Skeletal muscle tissue (tissue), 4 donors: ENCODE measurements around the gene MRRF. TPM values are rescaled to one million over a fixed set of nuclear protein-coding genes. Genes with fewer than 3 reads are reported as not detected.

Source experiments
- H3K27ac ChIP-seq: one replicate; pipeline ENCODE4 v1.7.0; 2013; ENCODE audit warnings: mild to moderate bottlenecking, low read depth, low read length, inconsistent platforms
- H3K27me3 ChIP-seq, 3 donors: one replicate each; pipeline ENCODE4 v1.7.0; 2013; ENCODE audit warnings: low read length in 3 of 3; ENCODE audit not compliant: control insufficient read depth in 3 of 3, insufficient read depth in 3 of 3
- H3K36me3 ChIP-seq, 3 donors: one replicate each; pipeline ENCODE4 v1.7.0; 2013; ENCODE audit warnings: low read length in 3 of 3; ENCODE audit not compliant: control insufficient read depth in 3 of 3, insufficient read depth in 3 of 3
- H3K4me1 ChIP-seq, 3 donors: one replicate each; pipeline ENCODE4 v1.7.0; 2013; ENCODE audit warnings: low read length in 3 of 3, mild to moderate bottlenecking in 3 of 3; ENCODE audit not compliant: control insufficient read depth in 3 of 3, insufficient read depth in 3 of 3
- H3K4me3 ChIP-seq, 3 donors: one replicate each; pipeline ENCODE4 v1.7.0; 2013; ENCODE audit warnings: low read length in 3 of 3
- H3K9ac ChIP-seq, 3 donors: one replicate each; pipeline ENCODE4 v1.7.0; 2013; ENCODE audit warnings: low read length in 3 of 3, mild to moderate bottlenecking in 3 of 3, moderate library complexity in 2 of 3, low read depth in 1 of 3
- H3K9me3 ChIP-seq, 3 donors: one replicate each; pipeline ENCODE4 v1.7.0; 2013; ENCODE audit warnings: low read length in 3 of 3; ENCODE audit not compliant: control insufficient read depth in 3 of 3
- total RNA-seq: library from RNA; depleted of rRNA; stranded (reverse); fragments of >200 nt; gene quantifications from one replicate; pipeline ENCODE4 v1.2.3, GENCODE V29; 2014
- donor health status: Osteomylitis.

The MRRF gene
- total RNA-seq, 1 donor from 2014 or later, result 29.2 TPM

DNA sequence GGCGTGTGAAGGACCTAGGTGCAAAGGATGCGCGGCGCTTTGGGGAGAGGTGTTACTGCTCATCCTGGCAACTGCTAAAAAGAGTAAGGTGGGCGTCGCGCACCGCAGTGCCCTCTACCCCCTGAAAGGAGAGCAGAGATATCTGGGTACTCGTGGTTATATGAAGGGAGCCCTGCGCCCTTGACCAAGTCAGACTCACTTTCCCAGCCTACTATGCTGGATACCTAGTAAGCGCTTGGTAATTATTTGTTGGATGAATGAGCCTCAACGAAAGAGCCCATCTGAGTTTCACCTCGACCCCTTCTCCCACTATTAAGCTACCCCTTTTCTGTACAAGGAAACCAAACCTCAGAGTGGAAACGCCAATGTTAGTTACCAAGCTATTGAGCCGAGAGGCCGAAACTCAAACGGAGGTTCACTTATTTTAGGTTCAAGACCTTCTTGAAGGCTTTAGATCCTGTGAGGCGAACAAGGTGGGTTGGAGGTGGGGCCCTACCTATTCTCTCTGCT, 44.0 kb upstream of the MRRF start:
- Histone ChIP-seq H3K27ac (no peak overlapping the region), H3K9me3 (no peaks in the 10 kb centered on the region), H3K4me3 (peak overlapping the region in 1 of 3 donors; percentile 63), H3K27me3 (peaks cover 82 to 95% (median 86%) of the 10 kb centered on the region in 3 donors), H3K4me1 (peaks cover 22 to 36% (median 28%) of the 10 kb centered on the region in 3 donors), H3K36me3 (no peaks in the 10 kb centered on the region), H3K9ac (no peak overlapping the region)

DNA sequence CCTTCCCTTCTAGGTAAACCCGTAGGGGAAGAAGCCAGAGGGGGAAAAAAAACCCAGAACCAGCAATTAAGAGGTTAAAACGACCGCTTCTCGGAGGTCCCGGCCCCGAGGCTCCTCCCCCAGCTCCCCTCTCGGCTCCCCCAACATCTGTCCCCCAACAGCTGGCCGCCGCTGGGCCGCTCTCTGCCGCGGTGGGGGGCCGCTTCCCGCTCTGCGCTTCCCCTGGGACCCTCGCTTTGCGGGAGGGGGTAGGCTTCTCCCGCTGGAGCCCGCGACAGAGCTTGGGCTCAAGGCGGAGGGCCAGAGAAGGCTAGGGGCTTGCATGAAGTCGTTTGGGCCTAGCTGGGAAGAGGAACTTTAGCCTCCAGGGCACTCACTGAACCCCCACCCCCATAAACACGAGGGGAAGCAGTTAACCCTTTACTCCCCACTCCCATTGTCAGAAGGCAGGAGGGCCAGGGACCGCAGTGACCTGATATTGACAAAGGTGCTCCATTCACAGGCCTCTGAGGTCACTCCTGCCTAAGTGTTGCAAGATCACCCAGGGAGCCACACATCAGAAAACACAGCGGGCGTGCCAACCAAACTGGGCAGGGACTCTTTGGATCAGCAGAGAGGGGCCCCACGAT, 43.4 kb upstream of the MRRF start:
- H3K4me3 ChIP-seq, result no peak overlapping the region
- H3K9ac ChIP-seq, result no peak overlapping the region
- H3K36me3 ChIP-seq, result no peaks in the 10 kb centered on the region
- no peaks in the 10 kb centered on the region for H3K9me3 ChIP-seq
- peaks cover 82 to 95% (median 86%) of the 10 kb centered on the region in 3 donors for H3K27me3 ChIP-seq
- no peak overlapping the region for H3K27ac ChIP-seq
- peaks cover 26 to 36% (median 28%) of the 10 kb centered on the region in 3 donors for H3K4me1 ChIP-seq

- H3K27me3 ChIP-seq, result peaks cover 84 to 96% (median 90%) of the 10 kb centered on the region in 3 donors
- no peaks in the 10 kb centered on the region for H3K36me3 ChIP-seq
- no peak overlapping the region for H3K4me3 ChIP-seq
- H3K9ac ChIP-seq, result no peak overlapping the region
- H3K9me3 ChIP-seq, result no peaks in the 10 kb centered on the region
- no peak overlapping the region for H3K27ac ChIP-seq
- H3K4me1 ChIP-seq, result peaks cover 28 to 36% (median 36%) of the 10 kb centered on the region in 3 donors
These were observed 41.9 kb upstream of the MRRF start for GRCh38 chr9:122222791-122223190.

DNA sequence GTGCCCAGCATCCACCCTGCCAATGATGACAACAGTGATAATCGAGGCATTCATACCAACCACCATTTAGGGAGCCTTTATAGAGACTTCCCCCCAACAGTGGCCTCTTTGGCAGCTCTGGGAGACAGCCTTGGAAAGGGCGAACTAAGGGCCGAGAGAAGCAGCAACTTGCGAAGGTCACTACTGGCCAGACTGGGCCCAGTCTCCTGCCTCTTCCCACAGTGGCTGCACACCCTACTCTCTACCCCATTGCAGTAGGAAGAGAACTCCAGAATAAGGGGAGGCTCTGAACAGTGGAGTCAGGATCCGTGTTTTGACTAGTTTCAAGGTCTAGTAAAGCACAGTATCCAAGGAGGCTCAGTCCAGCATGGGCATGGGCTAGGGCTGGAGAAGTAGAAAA, 41.2 kb upstream of the MRRF start:
- Histone ChIP-seq H3K36me3 (no peaks in the 10 kb centered on the region), H3K9me3 (no peaks in the 10 kb centered on the region), H3K4me3 (no peak overlapping the region), H3K27me3 (peaks cover 82 to 95% (median 88%) of the 10 kb centered on the region in 3 donors), H3K27ac (no peak overlapping the region), H3K4me1 (peaks cover 24 to 34% (median 31%) of the 10 kb centered on the region in 3 donors), H3K9ac (no peak overlapping the region)

GRCh38 chr9:122225312-122226141, 39.2 kb upstream of the MRRF start:
- no peaks in the 10 kb centered on the region for H3K36me3 ChIP-seq
- H3K9ac ChIP-seq, result no peak overlapping the region
- peak overlapping the region in 1 of 3 donors; percentile 22 for H3K4me3 ChIP-seq
- peaks cover 81 to 93% (median 88%) of the 10 kb centered on the region in 3 donors for H3K27me3 ChIP-seq
- no peak overlapping the region for H3K27ac ChIP-seq
- H3K9me3 ChIP-seq, result no peaks in the 10 kb centered on the region
- H3K4me1 ChIP-seq, result peaks cover 4 to 15% (median 15%) of the 10 kb centered on the region in 3 donors

GRCh38 chr9:122226142-122226757, 38.4 kb upstream of the MRRF start:
- Histone ChIP-seq H3K4me3 (peak overlapping the region in 2 of 3 donors; percentile 20 to 52), H3K9ac (peak overlapping the region in 1 of 3 donors; percentile 40), H3K4me1 (peaks cover 3 to 15% (median 14%) of the 10 kb centered on the region in 3 donors), H3K27me3 (peaks cover 78 to 93% (median 87%) of the 10 kb centered on the region in 3 donors), H3K9me3 (no peaks in the 10 kb centered on the region), H3K36me3 (no peaks in the 10 kb centered on the region), H3K27ac (no peak overlapping the region)

- peaks cover 71 to 91% (median 80%) of the 10 kb centered on the region in 3 donors for H3K27me3 ChIP-seq
- H3K36me3 ChIP-seq, result no peaks in the 10 kb centered on the region
- H3K9me3 ChIP-seq, result no peaks in the 10 kb centered on the region
- peak overlapping the region in 1 of 3 donors; percentile 40 for H3K9ac ChIP-seq
- H3K4me1 ChIP-seq, result peaks cover 3 to 15% (median 9%) of the 10 kb centered on the region in 3 donors
- no peak overlapping the region for H3K27ac ChIP-seq
- H3K4me3 ChIP-seq, result peak overlapping the region in 2 of 3 donors; percentile 20 to 52
These were observed 37.7 kb upstream of the MRRF start for GRCh38 chr9:122226758-122227574.

DNA sequence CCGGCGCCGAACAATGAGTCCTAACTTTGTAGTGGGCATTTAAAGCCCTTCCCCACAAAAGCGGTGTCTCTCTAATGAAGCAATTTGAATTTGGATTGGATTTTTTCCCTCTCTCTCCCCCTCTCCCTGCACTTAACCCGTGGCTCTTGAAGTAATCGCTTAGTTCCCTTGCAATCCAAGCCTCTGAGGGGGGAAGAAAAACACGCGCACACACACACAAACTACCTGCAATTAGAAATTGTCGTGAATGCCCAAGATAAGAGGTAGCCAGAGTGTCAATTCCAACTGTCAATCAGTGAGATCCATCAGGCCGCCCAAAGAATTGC, 37.1 kb upstream of the MRRF start:
- Histone ChIP-seq H3K9me3 (no peaks in the 10 kb centered on the region), H3K27me3 (peaks cover 68 to 88% (median 77%) of the 10 kb centered on the region in 3 donors), H3K4me1 (peaks cover 3 to 15% (median 9%) of the 10 kb centered on the region in 3 donors), H3K9ac (no peak overlapping the region), H3K27ac (no peak overlapping the region), H3K4me3 (peak overlapping the region in 2 of 3 donors; percentile 14 to 43), H3K36me3 (no peaks in the 10 kb centered on the region)

- Histone ChIP-seq H3K36me3 (no peaks in the 10 kb centered on the region), H3K27ac (no peak overlapping the region), H3K4me3 (peak overlapping the region in 2 of 3 donors; percentile 52 to 60), H3K9me3 (no peaks in the 10 kb centered on the region), H3K9ac (peak overlapping the region in 1 of 3 donors; percentile 60), H3K27me3 (peaks cover 68 to 81% (median 71%) of the 10 kb centered on the region in 3 donors), H3K4me1 (peaks cover 2 to 15% (median 8%) of the 10 kb centered on the region in 3 donors)
These were observed 36.5 kb upstream of the MRRF start for GRCh38 chr9:122228191-122228567.
